H1 (cell line): ENCODE results near the gene POTEE. TPM values are rescaled to one million over a fixed set of nuclear protein-coding genes. Genes with fewer than 3 reads are reported as not detected.

Experiments used
- CTCF ChIA-PET: fragments of 300-600 bp; sonication (Branson Sonifier 250); formaldehyde crosslinking; loops from one replicate; lab custom pipeline; 2021; ENCODE audit not compliant: partially characterized antibody; lab: Charles Lee
- POLR2A ChIA-PET: fragments of 300-600 bp; sonication (Branson Sonifier 250); formaldehyde crosslinking; loops from one replicate; lab custom pipeline; 2021; ENCODE audit warnings: inconsistent platforms; ENCODE audit not compliant: partially characterized antibody; lab: Charles Lee
- DNase-seq, 2 experiments: peaks; one replicate each; pipeline versions ENCODE4 v3.0.0 to v3.0.0-alpha.2; 2010 to 2022; ENCODE audit warnings: low spot score in 2 of 2, low read depth in 1 of 2, mixed read lengths in 1 of 2
- FAIRE-seq: peaks from 2 replicates; lab custom pipeline; 2011; peaks lifted over from hg19 to GRCh38; lab: Jason Lieb, UNC
- H2AFZ ChIP-seq: 2 replicates; pipeline ENCODE4 v1.8.1; 2012; ENCODE audit warnings: low read length, inconsistent platforms
- H2AK5ac ChIP-seq: 2 replicates; pipeline ENCODE4 v1.6.1; 2013; ENCODE audit warnings: low read depth, low read length
- H2BK120ac ChIP-seq: replicated peaks from 2 replicates; pipeline ENCODE3; 2013; ENCODE audit warnings: low read depth, low read length, inconsistent platforms
- H2BK12ac ChIP-seq: 2 replicates; pipeline ENCODE4 v1.6.1; 2013; ENCODE audit warnings: low read depth, low read length
- H2BK15ac ChIP-seq: 2 replicates; pipeline ENCODE4 v1.6.1; 2013; ENCODE audit warnings: low read length
- H2BK20ac ChIP-seq: 2 replicates; pipeline ENCODE4 v1.6.1; 2013; ENCODE audit warnings: low read length
- H2BK5ac ChIP-seq: 2 replicates; pipeline ENCODE4 v1.6.1; 2013; ENCODE audit warnings: low read depth, low read length
- H3K14ac ChIP-seq: 2 replicates; pipeline ENCODE4 v1.6.1; 2013; ENCODE audit warnings: inconsistent platforms; ENCODE audit not compliant: insufficient read length
- H3K18ac ChIP-seq: 2 replicates; pipeline ENCODE4 v1.6.1; 2013; ENCODE audit warnings: low read length; ENCODE audit errors: extremely low read depth
- H3K23ac ChIP-seq: 2 replicates; pipeline ENCODE4 v1.6.1; 2013; ENCODE audit warnings: inconsistent platforms; ENCODE audit not compliant: insufficient read length
- H3K23me2 ChIP-seq: 2 replicates; pipeline ENCODE4 v1.6.1; 2013; ENCODE audit warnings: low read depth, low read length
- H3K27ac ChIP-seq: 2 replicates; pipeline ENCODE4 v1.6.1; 2011; ENCODE audit warnings: low read depth, low read length, inconsistent platforms
- H3K27me3 ChIP-seq, 4 experiments: replicated peaks in 1 of 4; 1 replicate in 1 of 4; 2 replicates in 3 of 4; pipeline versions ENCODE4 v1.6.1 to v1.8.1; 2011 to 2013; ENCODE audit warnings: low read length in 3 of 4, mild to moderate bottlenecking in 3 of 4, inconsistent platforms in 2 of 4, mixed read lengths in 2 of 4, moderate library complexity in 1 of 4; ENCODE audit not compliant: control insufficient read depth in 3 of 4, insufficient read depth in 3 of 4; ENCODE audit errors: extremely low read depth in 1 of 4
- H3K36me3 ChIP-seq, 4 experiments: 2 replicates each; pipeline versions ENCODE4 v1.6.1 to v1.8.1; 2011 to 2013; ENCODE audit warnings: mild to moderate bottlenecking in 4 of 4, low read length in 3 of 4, moderate library complexity in 2 of 4, control low read depth in 1 of 4, inconsistent platforms in 1 of 4; ENCODE audit not compliant: insufficient read depth in 4 of 4, control insufficient read depth in 2 of 4
- H3K4ac ChIP-seq: replicated peaks from 2 replicates; pipeline ENCODE3; 2013; ENCODE audit warnings: low read length, low read depth, mixed read lengths, inconsistent platforms; ENCODE audit not compliant: insufficient read length
- H3K4me1 ChIP-seq, 4 experiments: replicated peaks in 1 of 4; 1 replicate in 1 of 4; 2 replicates in 3 of 4; pipeline versions ENCODE4 v1.6.1 to v1.8.1; 2011 to 2013; ENCODE audit warnings: low read length in 3 of 4, inconsistent platforms in 2 of 4, mixed read lengths in 1 of 4; ENCODE audit not compliant: insufficient read depth in 4 of 4, control insufficient read depth in 3 of 4
- H3K4me2 ChIP-seq, 2 experiments: 2 replicates each; pipeline versions ENCODE4 v1.6.1 to v1.8.1; 2011 to 2013; ENCODE audit warnings: low read depth in 2 of 2, low read length in 2 of 2, control low read depth in 1 of 2, inconsistent platforms in 1 of 2, mild to moderate bottlenecking in 1 of 2; ENCODE audit not compliant: insufficient read depth in 1 of 2
- H3K4me3 ChIP-seq, 4 experiments: fragments of 200-600, 300-600 bp in 1 of 4; sonication (generic), shearing (Covaris generic), sonication (Bioruptor Twin) in 1 of 4; 2 replicates each; pipeline versions ENCODE4 v1.5.1 to v1.8.1; 2011 to 2016; ENCODE audit warnings: low read length in 4 of 4, low read depth in 3 of 4, control low read depth in 2 of 4, inconsistent platforms in 2 of 4, mild to moderate bottlenecking in 2 of 4, mixed read lengths in 1 of 4, moderate library complexity in 1 of 4; ENCODE audit not compliant: insufficient read depth in 2 of 4; ENCODE audit errors: extremely low read depth in 1 of 4
- H3K56ac ChIP-seq: replicated peaks from 2 replicates; pipeline ENCODE3; 2013; ENCODE audit warnings: low read depth, mild to moderate bottlenecking, mixed read lengths, low read length, inconsistent platforms; ENCODE audit not compliant: insufficient read length
- H3K79me1 ChIP-seq: 2 replicates; pipeline ENCODE4 v1.6.1; 2013; ENCODE audit warnings: low read depth, low read length, control low read depth
- H3K79me2 ChIP-seq, 2 experiments: 2 replicates each; pipeline versions ENCODE4 v1.6.1 to v1.8.1; 2012 to 2013; ENCODE audit warnings: low read length in 2 of 2, mild to moderate bottlenecking in 2 of 2, inconsistent platforms in 1 of 2; ENCODE audit not compliant: insufficient read depth in 2 of 2, control insufficient read depth in 1 of 2
- H3K9ac ChIP-seq, 4 experiments: replicated peaks in 1 of 4; 1 replicate in 1 of 4; 2 replicates in 3 of 4; pipeline versions ENCODE4 v1.6.1 to v1.8.1; 2011 to 2013; ENCODE audit warnings: low read depth in 3 of 4, low read length in 3 of 4, control low read depth in 2 of 4, mild to moderate bottlenecking in 2 of 4, moderate library complexity in 2 of 4, inconsistent platforms in 1 of 4; ENCODE audit errors: extremely low read depth in 1 of 4
- H3K9me3 ChIP-seq, 2 experiments: 2 replicates each; pipeline versions ENCODE4 v1.6.1 to v1.8.1; 2012 to 2013; ENCODE audit warnings: mild to moderate bottlenecking in 2 of 2, moderate library complexity in 2 of 2, control low read depth in 1 of 2, inconsistent platforms in 1 of 2, low read depth in 1 of 2, low read length in 1 of 2, mixed read lengths in 1 of 2; ENCODE audit not compliant: insufficient read depth in 2 of 2
- H4K20me1 ChIP-seq, 2 experiments: replicated peaks in 1 of 2; 2 replicates each; pipeline versions ENCODE3 to v1.8.1; 2011 to 2013; ENCODE audit warnings: inconsistent platforms in 2 of 2, low read length in 2 of 2, mild to moderate bottlenecking in 1 of 2; ENCODE audit not compliant: insufficient read depth in 2 of 2, control insufficient read depth in 1 of 2
- H4K5ac ChIP-seq: 2 replicates; pipeline ENCODE4 v1.6.1; 2013; ENCODE audit warnings: low read length, low read depth, mixed read lengths, inconsistent platforms; ENCODE audit not compliant: insufficient read length
- H4K8ac ChIP-seq: 2 replicates; pipeline ENCODE4 v1.8.0; 2013; ENCODE audit warnings: mild to moderate bottlenecking, moderate library complexity, low read length, inconsistent platforms; ENCODE audit not compliant: insufficient read depth; ENCODE audit errors: extremely low read depth
- H4K91ac ChIP-seq: replicated peaks from 2 replicates; pipeline ENCODE3; 2013; ENCODE audit warnings: low read length, mixed read lengths, inconsistent platforms; ENCODE audit not compliant: insufficient read length
- ASH2L ChIP-seq: fragments of 200-600, 300-600 bp; sonication (generic); IDR thresholded peaks from one replicate; pipeline ENCODE4 v1.7.1; 2017; ENCODE audit warnings: low read length
- CREB1 ChIP-seq: IDR thresholded peaks from 2 replicates; pipeline ENCODE4 v1.6.1; 2012; ENCODE audit warnings: inconsistent platforms
- SP1 ChIP-seq: IDR thresholded peaks from 2 replicates; pipeline ENCODE4 v1.6.1; 2011; ENCODE audit warnings: low read depth, low read length
- WGBS, 2 experiments: shearing (Covaris generic) in 1 of 2; methylation state at CpG; one replicate each; pipeline versions ENCODE4 v1.1.6 to v1.1.7; 2013 to 2015; ENCODE audit warnings: low lambda C conversion rate in 2 of 2, mixed read lengths in 2 of 2, inconsistent platforms in 1 of 2, low coverage in 1 of 2, missing lambda C conversion rate in 1 of 2; ENCODE audit not compliant: insufficient replicate concordance in 2 of 2, insufficient coverage in 1 of 2, insufficient read length in 1 of 2; ENCODE audit errors: extremely low coverage in 1 of 2, missing lambda C conversion rate in 1 of 2; 5-methylcytosine and 5-hydroxymethylcytosine counted together
- polyA plus RNA-seq, 7 experiments: library from polyadenylated mRNA; depleted of rRNA in 3 of 7; stranded (reverse) in 5 of 7; unstranded in 2 of 7; fragments of >200 nt in 5 of 7; fragments of 200-250 nt in 2 of 7; gene quantifications; 1 replicate in 5 of 7; 2 replicates in 1 of 7; 4 replicates in 1 of 7; pipeline versions ENCODE4 v1.2.1 to v1.2.3, GENCODE V29; 2011 to 2013; ENCODE audit warnings: missing spikeins in 2 of 7, mixed read lengths in 2 of 7
- total RNA-seq: library from RNA; stranded (reverse); fragmentation: NEBNext Ultra II Directional; extraction: Animal tissue kit (Norgen Biotek cat#: 25700); gene quantifications from 2 replicates; pipeline ENCODE4 v1.2.1, GENCODE V29; 2021

POTEE gene
- total and polyA plus RNA-seq, 2 of the 8 experiments (the other 6 are each of a cell fraction or from before 2014, with no cell fraction given): 0.30 to 0.41 TPM

GRCh38 chr2:131168538-131168937 lies 40.8 kb upstream of the POTEE start:
- no peaks in the 10 kb centered on the region for H3K27me3 ChIP-seq
- H2BK15ac ChIP-seq: no peak overlapping the region
- ChIA-PET CTCF (interaction anchor here (1.2 kb wide), 1 partner anchor 503 kb away, joined by 3 read pairs; no protein-coding TSS in a partner anchor), POLR2A (no interaction called here)
- no peaks in the 10 kb centered on the region for H4K20me1 ChIP-seq
- no peak overlapping the region for H2BK5ac ChIP-seq
- no peaks in the 10 kb centered on the region for H3K23me2 ChIP-seq
- no peak overlapping the region for H4K5ac ChIP-seq
- WGBS, 2 experiments: 90% methylated on average over 5 of the region's 5 CpGs; no CpG with 5 or more reads in 1 of the 2 experiments
- no peak overlapping the region for H3K4me3 ChIP-seq
- no peaks in the 10 kb centered on the region for H3K9me3 ChIP-seq
- DNase-seq: no peak
- H4K91ac ChIP-seq: no peak overlapping the region
- no peak for FAIRE-seq
- H3K23ac ChIP-seq: no peak overlapping the region
- H2AFZ ChIP-seq: no peak overlapping the region
- no peak overlapping the region for H3K14ac ChIP-seq
- no peak overlapping the region for H2AK5ac ChIP-seq
- no peak overlapping the region for H4K8ac ChIP-seq
- H2BK20ac ChIP-seq: no peak overlapping the region
- H3K4ac ChIP-seq: no peak overlapping the region
- no peak overlapping the region for H2BK120ac ChIP-seq
- H3K9ac ChIP-seq: no peak overlapping the region
- H3K79me2 ChIP-seq: no peaks in the 10 kb centered on the region
- H2BK12ac ChIP-seq: no peak overlapping the region
- no peak overlapping the region for H3K18ac ChIP-seq
- no peaks in the 10 kb centered on the region for H3K36me3 ChIP-seq
- H3K56ac ChIP-seq: no peak overlapping the region
- H3K4me1 ChIP-seq: no peaks in the 10 kb centered on the region
- H3K79me1 ChIP-seq: no peaks in the 10 kb centered on the region
- H3K27ac ChIP-seq: no peak overlapping the region
- no peak overlapping the region for H3K4me2 ChIP-seq
- TF ChIP-seq CREB1 (no peak), ASH2L (no peak), SP1 (no peak)
